Measurements from ENCODE around the gene ATP10A.

Gene ATP10A, protein sequence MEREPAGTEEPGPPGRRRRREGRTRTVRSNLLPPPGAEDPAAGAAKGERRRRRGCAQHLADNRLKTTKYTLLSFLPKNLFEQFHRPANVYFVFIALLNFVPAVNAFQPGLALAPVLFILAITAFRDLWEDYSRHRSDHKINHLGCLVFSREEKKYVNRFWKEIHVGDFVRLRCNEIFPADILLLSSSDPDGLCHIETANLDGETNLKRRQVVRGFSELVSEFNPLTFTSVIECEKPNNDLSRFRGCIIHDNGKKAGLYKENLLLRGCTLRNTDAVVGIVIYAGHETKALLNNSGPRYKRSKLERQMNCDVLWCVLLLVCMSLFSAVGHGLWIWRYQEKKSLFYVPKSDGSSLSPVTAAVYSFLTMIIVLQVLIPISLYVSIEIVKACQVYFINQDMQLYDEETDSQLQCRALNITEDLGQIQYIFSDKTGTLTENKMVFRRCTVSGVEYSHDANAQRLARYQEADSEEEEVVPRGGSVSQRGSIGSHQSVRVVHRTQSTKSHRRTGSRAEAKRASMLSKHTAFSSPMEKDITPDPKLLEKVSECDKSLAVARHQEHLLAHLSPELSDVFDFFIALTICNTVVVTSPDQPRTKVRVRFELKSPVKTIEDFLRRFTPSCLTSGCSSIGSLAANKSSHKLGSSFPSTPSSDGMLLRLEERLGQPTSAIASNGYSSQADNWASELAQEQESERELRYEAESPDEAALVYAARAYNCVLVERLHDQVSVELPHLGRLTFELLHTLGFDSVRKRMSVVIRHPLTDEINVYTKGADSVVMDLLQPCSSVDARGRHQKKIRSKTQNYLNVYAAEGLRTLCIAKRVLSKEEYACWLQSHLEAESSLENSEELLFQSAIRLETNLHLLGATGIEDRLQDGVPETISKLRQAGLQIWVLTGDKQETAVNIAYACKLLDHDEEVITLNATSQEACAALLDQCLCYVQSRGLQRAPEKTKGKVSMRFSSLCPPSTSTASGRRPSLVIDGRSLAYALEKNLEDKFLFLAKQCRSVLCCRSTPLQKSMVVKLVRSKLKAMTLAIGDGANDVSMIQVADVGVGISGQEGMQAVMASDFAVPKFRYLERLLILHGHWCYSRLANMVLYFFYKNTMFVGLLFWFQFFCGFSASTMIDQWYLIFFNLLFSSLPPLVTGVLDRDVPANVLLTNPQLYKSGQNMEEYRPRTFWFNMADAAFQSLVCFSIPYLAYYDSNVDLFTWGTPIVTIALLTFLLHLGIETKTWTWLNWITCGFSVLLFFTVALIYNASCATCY (N-terminal part only)

DNA sequence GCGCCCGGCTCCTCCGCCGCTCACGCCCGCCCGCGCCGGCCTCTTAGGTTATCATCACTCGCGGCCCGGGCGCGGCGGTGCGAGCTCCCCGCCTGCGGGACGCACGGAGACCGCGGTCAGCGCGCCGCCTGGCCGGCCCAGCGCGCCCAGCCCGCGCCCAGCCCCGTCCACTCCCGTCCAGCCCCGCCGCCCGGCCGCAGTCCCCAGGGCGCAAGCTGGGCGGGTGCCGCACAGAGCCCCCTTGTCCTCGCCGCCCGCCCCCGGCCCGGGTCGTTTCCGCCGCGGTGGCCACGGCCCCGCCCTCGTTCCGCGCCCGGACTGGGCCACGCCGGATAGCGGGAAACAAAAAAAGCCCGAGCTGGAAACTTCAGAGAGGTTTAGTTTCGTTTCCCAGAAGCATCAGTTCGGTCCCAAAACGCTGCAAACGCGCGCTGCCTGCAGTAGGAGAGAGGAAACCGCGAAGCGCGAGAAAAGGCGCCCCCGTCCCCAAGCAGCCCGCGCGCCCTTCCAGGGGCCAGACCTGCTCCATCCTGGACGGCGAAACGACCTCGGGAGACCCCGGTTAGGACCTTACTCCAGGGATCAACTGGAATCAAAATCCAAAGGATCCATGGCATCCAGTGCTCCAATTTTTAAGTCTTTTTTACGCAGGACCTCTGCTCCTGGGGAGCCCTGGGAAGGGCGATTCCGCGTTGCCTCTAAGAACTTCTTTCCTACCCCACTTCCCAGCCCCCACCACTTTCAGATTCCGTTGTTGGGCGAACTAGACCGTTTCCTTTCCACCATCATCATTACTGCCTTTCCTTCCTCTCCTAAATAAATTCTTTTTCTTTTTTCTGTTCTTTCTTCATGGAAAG lies at the start of gene ATP10A:
Gene ATP10A, minus strand, starts transcription at position 217 of the 857 bp plus-strand sequence. CDS start 231 bp downstream, outside the sequence.
- no peak for DNase-seq (ENCODE audit: low read depth, low spot score)

DNA sequence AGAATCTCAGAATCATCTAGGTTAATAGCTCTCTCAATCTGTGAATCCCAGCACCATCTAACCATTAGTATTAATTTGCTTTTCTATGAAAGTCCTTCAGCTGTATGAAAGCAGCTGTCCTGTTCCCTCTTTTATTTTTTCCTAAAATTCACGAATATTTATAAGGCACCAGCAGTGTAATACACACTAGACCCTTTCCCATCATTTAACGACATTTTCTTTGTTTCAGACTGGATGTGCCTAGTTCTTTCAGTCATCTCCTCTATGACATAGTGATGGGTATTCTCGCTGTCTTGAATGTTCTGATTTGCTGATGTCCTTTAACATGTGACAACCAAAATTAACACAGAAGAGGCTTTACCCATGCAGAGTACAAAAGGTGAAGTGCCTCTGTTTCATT lies 48.9 kb upstream of the ATP10A start:
- no peak for DNase-seq (ENCODE audit: low read depth, low spot score)

DNA sequence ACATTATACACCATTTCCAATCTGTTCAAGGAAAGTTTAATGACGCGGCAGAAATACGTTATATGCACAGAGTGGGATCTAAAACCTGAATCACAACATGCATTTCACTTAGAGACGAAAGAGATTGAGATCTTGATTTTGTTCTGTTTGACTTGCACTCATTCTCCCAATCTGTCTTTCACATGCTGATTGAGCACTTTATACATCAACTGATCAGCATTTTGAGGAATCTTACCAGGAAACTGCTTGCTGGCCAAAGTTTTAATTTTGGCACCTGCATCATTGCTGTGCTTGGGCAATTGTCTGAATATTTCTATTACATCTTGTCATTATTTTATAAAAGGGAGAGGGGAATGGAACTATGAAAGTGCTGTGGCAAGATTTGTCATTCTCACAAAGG lies 47.7 kb upstream of the ATP10A start:
- no peak for DNase-seq (ENCODE audit: low read depth, low spot score)

- no peak for DNase-seq (ENCODE audit: low read depth, low spot score)
Measured at GRCh38 chr15:25909806-25910205, 46.7 kb upstream of the ATP10A start.

DNA sequence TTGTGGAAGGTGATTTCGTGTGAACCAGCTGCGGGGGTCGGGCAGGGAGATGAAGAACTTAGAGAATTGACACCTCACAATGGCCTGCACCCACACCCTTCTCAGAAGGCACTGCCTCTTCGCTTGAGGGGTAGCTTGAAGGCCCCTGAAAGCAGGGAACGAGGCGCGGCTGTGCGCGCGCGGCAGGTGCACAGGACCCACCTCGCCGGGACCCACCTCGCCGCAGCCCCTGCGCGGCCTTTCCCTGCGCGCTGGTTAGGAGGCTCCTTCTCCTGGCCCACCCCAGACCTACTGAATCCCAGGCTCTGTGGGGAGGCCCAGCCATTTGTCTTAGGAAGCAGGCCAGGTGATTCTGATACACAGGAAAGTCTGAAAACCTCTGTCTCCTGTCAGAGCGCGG lies 46.2 kb upstream of the ATP10A start:
- DNase-seq (ENCODE audit: low read depth, low spot score), result no peak

GRCh38 chr15:25905140-25905539 lies 42.0 kb upstream of the ATP10A start:
- no peak for DNase-seq (ENCODE audit: low read depth, low spot score)

- no peak for DNase-seq (ENCODE audit: low read depth, low spot score)
Measured at GRCh38 chr15:25903024-25903581, 40.0 kb upstream of the ATP10A start.

GRCh38 chr15:25901811-25902605 lies 38.9 kb upstream of the ATP10A start:
- no peak for DNase-seq (ENCODE audit: low read depth, low spot score)

DNA sequence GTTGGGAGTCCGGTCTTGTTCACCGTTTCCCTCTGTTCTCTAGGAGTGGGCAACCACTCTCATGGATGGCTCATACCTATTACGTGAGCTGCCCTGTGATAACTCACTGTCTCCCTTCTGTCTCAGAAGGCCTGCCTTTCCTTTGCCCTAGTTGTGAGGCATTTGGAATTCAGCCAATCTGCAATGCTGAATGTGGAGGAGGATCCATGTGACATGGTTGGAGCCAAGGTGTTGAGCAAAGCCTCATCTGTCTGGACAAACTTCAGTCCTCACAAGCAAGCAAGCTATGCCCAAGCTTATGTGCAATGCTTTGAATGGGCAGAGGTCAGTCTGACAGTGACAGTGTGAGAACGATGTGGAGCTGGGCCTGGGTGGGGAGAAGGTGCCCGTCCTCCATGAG lies 37.8 kb upstream of the ATP10A start:
- no peak for DNase-seq (ENCODE audit: low read depth, low spot score)

DNA sequence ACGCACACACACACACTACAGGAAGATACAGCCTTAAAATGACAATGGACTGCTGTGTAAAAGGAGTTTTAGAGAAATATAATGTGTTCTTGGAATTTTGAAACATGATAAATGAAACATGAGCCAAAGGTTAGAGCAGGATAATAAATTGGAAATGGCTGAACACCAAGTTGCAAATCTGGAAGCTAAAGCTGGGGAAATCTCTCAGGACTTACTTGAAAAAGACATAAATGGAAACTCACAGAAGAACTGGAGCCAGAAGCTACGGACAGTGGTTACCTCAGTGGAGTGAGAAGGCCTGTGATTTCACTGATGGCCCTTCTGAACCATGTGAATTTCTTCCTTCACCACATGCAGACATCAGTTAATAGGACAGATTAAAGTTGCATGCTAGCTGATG lies 37.3 kb upstream of the ATP10A start:
- DNase-seq (ENCODE audit: low read depth, low spot score), result no peak

GRCh38 chr15:25899870-25900269 lies 36.7 kb upstream of the ATP10A start:
- DNase-seq (ENCODE audit: low read depth, low spot score), result no peak

DNA sequence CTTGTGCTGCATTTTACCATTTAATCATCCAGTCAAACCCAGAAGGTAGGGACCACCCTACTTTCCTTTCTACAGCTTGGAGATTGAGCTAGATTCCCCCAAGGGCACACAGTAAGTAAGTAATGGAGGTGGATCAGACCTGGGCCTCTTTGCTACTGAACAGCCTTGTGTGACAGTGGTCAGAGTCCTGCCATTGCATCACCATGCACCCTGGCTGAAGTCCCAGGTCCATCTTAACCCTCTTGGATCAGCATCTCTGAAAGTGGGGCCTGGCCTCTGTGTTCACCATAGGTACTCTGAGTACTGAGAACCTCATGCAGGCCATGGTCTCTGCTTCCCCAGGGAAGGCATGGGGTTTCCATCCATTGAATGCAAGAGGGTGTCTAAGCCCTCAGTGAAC lies 34.5 kb upstream of the ATP10A start:
- DNase-seq (ENCODE audit: low read depth, low spot score), result no peak

- DNase-seq (ENCODE audit: low read depth, low spot score), result no peak
Measured at GRCh38 chr15:25894371-25894902, 31.3 kb upstream of the ATP10A start.

GRCh38 chr15:25893596-25893995 lies 30.5 kb upstream of the ATP10A start:
- no peak for DNase-seq (ENCODE audit: low read depth, low spot score)

GRCh38 chr15:25892126-25892525 lies 29.0 kb upstream of the ATP10A start:
- DNase-seq (ENCODE audit: low read depth, low spot score), result no peak

- no peak for DNase-seq (ENCODE audit: low read depth, low spot score)
Measured at GRCh38 chr15:25891081-25891480, 28.0 kb upstream of the ATP10A start.

- DNase-seq (ENCODE audit: low read depth, low spot score), result no peak
Measured at GRCh38 chr15:25890529-25890928, 27.4 kb upstream of the ATP10A start.

DNA sequence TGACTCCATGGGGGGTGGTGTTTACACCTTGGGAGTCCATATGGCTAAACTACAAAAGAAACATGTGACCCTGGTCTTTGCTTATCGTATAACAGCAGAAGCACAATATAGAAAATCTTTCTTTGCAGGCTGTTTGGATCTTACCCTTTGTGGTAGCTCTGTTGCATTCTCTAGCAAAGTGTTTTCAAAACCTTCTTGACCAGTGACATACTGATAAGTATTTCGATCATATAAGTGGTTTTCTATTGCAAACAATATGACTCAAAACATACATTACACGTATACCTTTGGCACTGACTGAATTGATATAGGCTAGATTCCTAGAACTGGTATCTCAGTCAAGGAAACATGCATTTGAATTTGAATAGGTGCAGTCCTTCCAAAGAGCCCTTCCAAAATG lies 24.7 kb upstream of the ATP10A start:
- DNase-seq (ENCODE audit: low read depth, low spot score), result no peak

DNA sequence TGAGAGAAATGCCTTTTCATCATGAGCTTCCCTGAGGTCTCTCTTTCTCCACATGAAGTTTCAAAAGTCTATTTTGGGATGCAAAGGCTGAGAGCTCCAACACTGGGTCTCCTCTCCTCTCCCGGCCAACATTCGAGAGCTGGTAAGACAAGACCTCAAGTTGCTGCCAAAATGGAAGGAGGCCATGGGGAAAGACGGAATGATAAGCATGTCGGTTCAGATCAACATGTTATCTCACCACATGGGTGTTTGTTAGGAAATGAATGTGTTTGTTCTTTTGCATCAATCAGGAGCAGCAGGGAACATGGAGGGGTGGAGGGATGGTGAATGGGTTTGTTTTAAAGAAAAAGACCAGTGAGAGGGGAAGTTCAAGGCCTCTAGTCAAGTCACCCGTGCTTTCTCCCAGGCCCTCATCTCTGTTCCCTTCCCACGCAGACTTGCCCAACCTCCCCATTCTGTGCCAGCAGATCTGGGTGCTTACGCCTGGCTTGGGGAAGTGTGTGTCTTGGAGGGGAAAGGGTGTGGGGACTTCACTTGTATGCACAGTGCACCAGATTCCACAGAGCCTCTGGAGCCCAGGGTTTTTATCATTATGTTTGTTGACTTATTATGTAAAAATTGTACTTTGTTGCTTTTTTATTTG lies 23.5 kb upstream of the ATP10A start:
- no peak for DNase-seq (ENCODE audit: low read depth, low spot score)

Measured in activated naive CD8-positive, alpha-beta T cell treated with anti-CD3 and anti-CD28 coated beads, Interleukin-2, amount 50 U/mL, for 16 hours (primary cell).